Breast epithelium (tissue), 3 donors: ENCODE results near the gene FGF4.

ENCODE experiments used
- CTCF ChIP-seq, 3 donors: fragments of 450-650 bp; IDR thresholded peaks; one replicate each; pipeline ENCODE4 v1.5.1; 2016 to 2017; ENCODE audit warnings: antibody characterized with exemption in 3 of 3, mild to moderate bottlenecking in 3 of 3, moderate library complexity in 3 of 3
- POLR2A ChIP-seq: fragments of 450-650 bp; IDR thresholded peaks from one replicate; pipeline ENCODE4 v1.6.1; 2016; ENCODE audit warnings: antibody characterized with exemption, mild to moderate bottlenecking, moderate library complexity
- POLR2AphosphoS5 ChIP-seq, 3 donors: sonication (generic); formaldehyde crosslinking; IDR thresholded peaks; one replicate each; pipeline ENCODE4 v1.6.1; 2017; ENCODE audit warnings: antibody characterized with exemption in 3 of 3

- TF ChIP-seq CTCF (IDR thresholded peaks at IDR 0.05) (no peak), POLR2AphosphoS5 (IDR thresholded peaks at IDR 0.05) (no peak), POLR2A (no peak)
Observed at GRCh38 chr11:69791276-69792180, 16.4 kb upstream of the FGF4 start.
